Stimulated activated CD4-positive, alpha-beta T cell treated with anti-CD3 and anti-CD28 coated beads, Interleukin-2, amount 100 ng/mL, for 4 hours (primary cell): Measurements from ENCODE around the gene U2AF2.

Source experiments
- DNase-seq: peaks from one replicate; pipeline ENCODE4 v3.0.0-alpha.2; 2020; ENCODE audit warnings: low read depth

Gene U2AF2

GRCh38 chr19:55690109-55690768 is 35.4 kb downstream of the U2AF2 start:
- DNase-seq = no peak

- no peak for DNase-seq
Measured at GRCh38 chr19:55690769-55691545, 36.1 kb downstream of the U2AF2 start.

- no peak for DNase-seq
Measured at GRCh38 chr19:55691561-55692481, 37.0 kb downstream of the U2AF2 start.

DNA sequence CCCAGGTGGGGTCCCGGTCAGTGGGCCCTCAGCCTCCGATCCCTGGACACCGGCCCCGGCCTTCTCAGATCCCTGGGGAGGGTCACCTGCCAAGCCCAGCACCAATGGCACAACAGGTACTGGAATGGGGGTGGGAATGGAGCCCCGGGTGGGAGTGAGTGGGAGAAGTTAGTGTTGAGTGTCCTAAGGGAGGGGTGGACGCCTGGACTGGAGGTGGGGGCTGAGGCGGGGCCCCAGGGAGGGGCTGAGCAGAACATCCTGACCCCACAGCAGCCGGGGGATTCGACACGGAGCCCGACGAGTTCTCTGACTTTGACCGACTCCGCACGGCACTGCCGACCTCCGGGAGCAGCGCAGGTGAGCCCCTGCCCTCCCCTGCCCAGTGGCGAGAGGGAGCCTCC is 37.8 kb downstream of the U2AF2 start:
- DNase-seq = no peak

DNA sequence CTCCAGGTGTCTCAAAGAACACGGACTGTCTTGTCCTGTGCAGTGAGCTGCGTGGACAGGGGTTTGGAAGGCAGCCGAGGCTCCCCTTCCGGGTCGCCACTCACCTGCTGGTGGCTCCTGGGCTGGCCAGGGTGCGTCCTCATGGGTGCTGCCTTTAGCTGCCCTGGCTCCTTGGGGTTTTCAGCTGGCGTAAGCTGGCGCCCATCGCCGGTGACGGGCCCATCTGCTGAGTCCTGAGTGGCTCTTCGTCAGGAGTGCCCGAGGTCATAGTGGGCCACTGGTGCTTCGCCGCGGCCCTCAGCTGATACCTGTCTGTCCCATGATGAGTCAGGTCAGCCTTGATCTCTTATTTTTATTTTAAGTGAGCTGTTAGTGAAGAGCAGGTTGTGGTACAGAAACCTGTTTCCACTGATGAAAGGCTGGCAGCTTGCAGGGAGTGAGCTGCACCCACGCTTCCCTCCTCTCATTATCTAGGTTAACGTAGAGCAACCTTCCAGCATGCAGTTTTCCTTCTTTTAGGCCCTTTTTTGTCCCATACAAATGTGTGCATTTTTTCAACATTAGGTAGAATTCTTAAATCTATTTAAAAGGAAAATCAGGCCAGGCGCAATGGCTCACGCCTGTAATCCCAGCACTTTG is 38.6 kb downstream of the U2AF2 start:
- DNase-seq = no peak

- DNase-seq = no peak
Measured at GRCh38 chr19:55694241-55694655, 39.4 kb downstream of the U2AF2 start.

GRCh38 chr19:55694656-55695491 is 40.0 kb downstream of the U2AF2 start:
- no peak for DNase-seq

GRCh38 chr19:55695511-55696290 is 40.9 kb downstream of the U2AF2 start:
- no peak for DNase-seq

GRCh38 chr19:55696301-55697068 is 41.6 kb downstream of the U2AF2 start:
- DNase-seq = no peak

GRCh38 chr19:55697069-55697440 is 42.2 kb downstream of the U2AF2 start:
- no peak for DNase-seq

- DNase-seq = no peak
Measured at GRCh38 chr19:55697698-55698097, 42.9 kb downstream of the U2AF2 start.

DNA sequence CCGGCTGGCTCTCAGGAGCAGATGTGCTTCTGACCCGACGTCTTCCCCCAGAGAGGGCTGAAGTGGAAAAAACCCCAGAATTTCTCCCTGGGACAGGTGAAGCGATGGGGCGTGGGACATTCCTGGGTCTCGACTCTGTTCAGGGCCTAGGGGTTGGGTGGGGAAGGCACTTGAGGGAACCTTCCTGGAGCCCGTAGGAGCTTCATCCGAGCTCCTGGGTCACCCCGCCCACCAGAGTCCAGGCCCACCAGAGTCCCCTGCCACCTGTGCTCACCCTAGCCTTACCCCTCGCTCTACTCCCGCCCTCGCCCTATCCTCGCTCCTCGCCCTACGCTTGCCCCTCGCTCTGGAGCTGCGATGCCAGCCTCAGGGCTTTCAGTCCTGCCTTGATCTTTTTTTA is 43.4 kb downstream of the U2AF2 start:
- no peak for DNase-seq

- no peak for DNase-seq
Measured at GRCh38 chr19:55699221-55699620, 44.4 kb downstream of the U2AF2 start.

GRCh38 chr19:55700813-55701212 is 46.0 kb downstream of the U2AF2 start:
- no peak for DNase-seq

- DNase-seq = no peak
Measured at GRCh38 chr19:55702131-55702627, 47.3 kb downstream of the U2AF2 start.

GRCh38 chr19:55703790-55704215 is 49.0 kb downstream of the U2AF2 start:
- DNase-seq = no peak

GRCh38 chr19:55704494-55705245 is 49.8 kb downstream of the U2AF2 start:
- DNase-seq = no peak

GRCh38 chr19:55705972-55706371 is 51.1 kb downstream of the U2AF2 start:
- no peak for DNase-seq

- DNase-seq = no peak
Measured at GRCh38 chr19:55711719-55712118, 56.9 kb downstream of the U2AF2 start.
